HepG2 (cell line): ENCODE data around the gene AKR1E2.

Experiments
- DRAP1 ChIP-seq: IDR thresholded peaks from 2 replicates; pipeline ENCODE4 v1.6.1; 2016; ENCODE audit warnings: missing genetic modification reagents, missing compliant biosample characterization
- EZH2 ChIP-seq: conservative IDR thresholded peaks from 2 replicates; pipeline ENCODE4 v1.6.1; 2012; ENCODE audit warnings: mild to moderate bottlenecking, low read depth, low read length, moderate library complexity
- ONECUT2 ChIP-seq: sonication (generic); formaldehyde crosslinking; IDR thresholded peaks from 2 replicates; pipeline ENCODE4 v1.4.0; 2020; ENCODE audit warnings: missing genetic modification reagents
- RNF2 ChIP-seq: fragments of 450-650 bp; conservative IDR thresholded peaks from 2 replicates; pipeline ENCODE4 v1.6.1; 2016; ENCODE audit warnings: low read depth
- ZNF205 ChIP-seq: IDR thresholded peaks from 2 replicates; pipeline ENCODE4 v1.6.1; 2018; ENCODE audit warnings: missing biosample characterization, missing genetic modification reagents
- ZNF503 ChIP-seq: sonication (generic); formaldehyde crosslinking; IDR thresholded peaks from 2 replicates; pipeline ENCODE4 v1.4.0; 2020; ENCODE audit warnings: missing genetic modification reagents
- ZZZ3 ChIP-seq: sonication (generic); formaldehyde crosslinking; IDR thresholded peaks from 2 replicates; pipeline ENCODE4 v1.4.0; 2020; ENCODE audit warnings: missing genetic modification reagents, mild to moderate bottlenecking, borderline replicate concordance
- TF ChIP-seq, protein P1 (sequence below): sonication (generic); formaldehyde crosslinking; IDR thresholded peaks from 2 replicates; pipeline ENCODE4 v1.5.0; 2020; ENCODE audit warnings: mild to moderate bottlenecking, missing genetic modification reagents, moderate library complexity

DNA sequence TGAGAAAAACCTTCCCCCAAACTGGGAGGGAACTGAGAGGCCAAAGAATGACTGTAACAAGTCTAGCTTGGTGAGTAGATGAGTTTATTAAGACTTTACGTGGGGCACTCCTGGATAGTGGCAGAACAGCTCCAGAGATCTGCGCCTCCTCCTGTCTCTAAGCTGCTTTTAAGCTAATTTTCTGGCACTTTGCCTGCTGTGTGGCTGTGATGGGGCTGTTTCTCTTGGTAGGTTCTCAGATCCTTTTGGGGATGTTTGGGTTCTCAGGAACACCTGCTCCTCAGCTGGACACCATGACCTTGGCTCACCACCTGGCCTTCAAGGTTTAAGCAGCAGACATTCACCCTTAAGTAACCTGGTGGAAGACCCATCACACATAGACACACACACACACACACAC is 68.3 kb downstream of the AKR1E2 start:
- TF ChIP-seq EZH2 (no peak), RNF2 (no peak), ZNF205 (CRISPR knock-in tag) (no peak), DRAP1 (CRISPR knock-in tag) (no peak), ZNF503 (no peak), ONECUT2 (CRISPR knock-in tag) (no peak), ZZZ3 (no peak)
- TF ChIP-seq, protein P1, sequence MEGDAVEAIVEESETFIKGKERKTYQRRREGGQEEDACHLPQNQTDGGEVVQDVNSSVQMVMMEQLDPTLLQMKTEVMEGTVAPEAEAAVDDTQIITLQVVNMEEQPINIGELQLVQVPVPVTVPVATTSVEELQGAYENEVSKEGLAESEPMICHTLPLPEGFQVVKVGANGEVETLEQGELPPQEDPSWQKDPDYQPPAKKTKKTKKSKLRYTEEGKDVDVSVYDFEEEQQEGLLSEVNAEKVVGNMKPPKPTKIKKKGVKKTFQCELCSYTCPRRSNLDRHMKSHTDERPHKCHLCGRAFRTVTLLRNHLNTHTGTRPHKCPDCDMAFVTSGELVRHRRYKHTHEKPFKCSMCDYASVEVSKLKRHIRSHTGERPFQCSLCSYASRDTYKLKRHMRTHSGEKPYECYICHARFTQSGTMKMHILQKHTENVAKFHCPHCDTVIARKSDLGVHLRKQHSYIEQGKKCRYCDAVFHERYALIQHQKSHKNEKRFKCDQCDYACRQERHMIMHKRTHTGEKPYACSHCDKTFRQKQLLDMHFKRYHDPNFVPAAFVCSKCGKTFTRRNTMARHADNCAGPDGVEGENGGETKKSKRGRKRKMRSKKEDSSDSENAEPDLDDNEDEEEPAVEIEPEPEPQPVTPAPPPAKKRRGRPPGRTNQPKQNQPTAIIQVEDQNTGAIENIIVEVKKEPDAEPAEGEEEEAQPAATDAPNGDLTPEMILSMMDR, result no peak
